ENCODE measurements around the gene SMAD4.

- no peak for TF ChIP-seq CTCF (IDR thresholded peaks at IDR 0.05)
- TF ChIP-seq POLR2A (IDR thresholded peaks at IDR 0.05) = no peak
Measured at GRCh38 chr18:51132256-51132935, 102.4 kb downstream of the SMAD4 start.
